Neuronal stem cell (in vitro differentiated cells): ENCODE measurements around the gene CCDC186.

Experiments
- DNase-seq: peaks from one replicate; pipeline ENCODE4 v3.0.0-alpha.2; 2013; ENCODE audit warnings: low spot score
- H2AFZ ChIP-seq: one replicate; pipeline ENCODE4 v1.6.1; 2013; ENCODE audit warnings: mild to moderate bottlenecking, low read length, inconsistent platforms
- H2AK5ac ChIP-seq: 2 replicates; pipeline ENCODE4 v1.6.1; 2013; ENCODE audit warnings: low read depth, mild to moderate bottlenecking, inconsistent platforms, low read length, moderate library complexity, mixed read lengths
- H2BK120ac ChIP-seq: 2 replicates; pipeline ENCODE4 v1.6.1; 2013; ENCODE audit warnings: low read depth, mild to moderate bottlenecking, inconsistent platforms, low read length, moderate library complexity, mixed read lengths
- H2BK12ac ChIP-seq: one replicate; pipeline ENCODE4 v1.6.1; 2013; ENCODE audit warnings: low read length, inconsistent platforms
- H2BK15ac ChIP-seq: 2 replicates; pipeline ENCODE4 v1.6.1; 2013; ENCODE audit warnings: mild to moderate bottlenecking, low read length, inconsistent platforms, mixed read lengths
- H2BK5ac ChIP-seq: one replicate; pipeline ENCODE4 v1.6.1; 2013; ENCODE audit warnings: inconsistent platforms, mild to moderate bottlenecking, low read length, moderate library complexity
- H3K14ac ChIP-seq: one replicate; pipeline ENCODE4 v1.6.1; 2013; ENCODE audit warnings: low read length, inconsistent platforms
- H3K18ac ChIP-seq: 2 replicates; pipeline ENCODE4 v1.6.1; 2013; ENCODE audit warnings: low read length, inconsistent platforms
- H3K23ac ChIP-seq: 2 replicates; pipeline ENCODE4 v1.6.1; 2013; ENCODE audit warnings: low read depth, mild to moderate bottlenecking, mixed read lengths, low read length, inconsistent platforms; ENCODE audit not compliant: poor library complexity
- H3K27ac ChIP-seq: replicated peaks from 3 replicates; pipeline ENCODE4 v1.5.1; 2013; ENCODE audit warnings: low read length, inconsistent platforms
- H3K27me3 ChIP-seq, 3 experiments: 2 replicates each; pipeline ENCODE4 v1.6.1; 2013; ENCODE audit warnings: low read length in 3 of 3, mild to moderate bottlenecking in 2 of 3, inconsistent platforms in 1 of 3, low read depth in 1 of 3, mixed read lengths in 1 of 3, moderate library complexity in 1 of 3; ENCODE audit not compliant: control insufficient read depth in 3 of 3, insufficient read depth in 3 of 3
- H3K36me3 ChIP-seq, 2 donors: replicated peaks in 1 of 2; 2 replicates each; pipeline ENCODE4 v1.6.1; 2013; ENCODE audit warnings: low read length in 2 of 2; ENCODE audit not compliant: control insufficient read depth in 2 of 2, insufficient read depth in 2 of 2
- H3K4ac ChIP-seq: 2 replicates; pipeline ENCODE4 v1.6.1; 2013; ENCODE audit warnings: inconsistent platforms, mild to moderate bottlenecking, low read length, moderate library complexity
- H3K4me1 ChIP-seq, 2 donors: 1 replicate in 1 of 2; 2 replicates in 1 of 2; pipeline ENCODE4 v1.6.1; 2013; ENCODE audit warnings: low read length in 2 of 2, low read depth in 1 of 2; ENCODE audit not compliant: control insufficient read depth in 2 of 2, insufficient read depth in 1 of 2
- H3K4me2 ChIP-seq: one replicate; pipeline ENCODE4 v1.6.1; 2013; ENCODE audit warnings: mild to moderate bottlenecking, low read length, inconsistent platforms; ENCODE audit not compliant: insufficient read depth, poor library complexity, severe bottlenecking
- H3K4me3 ChIP-seq, 2 donors: 2 replicates each; pipeline ENCODE4 v1.5.1; 2013; ENCODE audit warnings: low read length in 2 of 2, mild to moderate bottlenecking in 2 of 2, inconsistent platforms in 1 of 2, moderate library complexity in 1 of 2
- H3K79me1 ChIP-seq: one replicate; pipeline ENCODE4 v1.6.1; 2013; ENCODE audit warnings: low read depth, mild to moderate bottlenecking, inconsistent platforms, low read length, moderate library complexity
- H3K9ac ChIP-seq: one replicate; pipeline ENCODE4 v1.6.1; 2013; ENCODE audit warnings: mild to moderate bottlenecking, low read depth, low read length, inconsistent platforms; ENCODE audit not compliant: poor library complexity
- H3K9me3 ChIP-seq, 2 donors: replicated peaks in 1 of 2; 2 replicates each; pipeline versions ENCODE3 to v1.6.1; 2013; ENCODE audit warnings: low read length in 2 of 2, mild to moderate bottlenecking in 2 of 2, inconsistent platforms in 1 of 2, low read depth in 1 of 2, mixed read lengths in 1 of 2, moderate library complexity in 1 of 2; ENCODE audit not compliant: control insufficient read depth in 2 of 2, insufficient read depth in 1 of 2
- H4K8ac ChIP-seq: one replicate; pipeline ENCODE4 v1.6.1; 2013; ENCODE audit warnings: low read depth, mild to moderate bottlenecking, inconsistent platforms, low read length, moderate library complexity
- H4K91ac ChIP-seq: one replicate; pipeline ENCODE4 v1.6.1; 2013; ENCODE audit warnings: low read length, low read depth, mild to moderate bottlenecking, inconsistent platforms; ENCODE audit not compliant: poor library complexity
- WGBS, 2 donors: extraction: QIAGEN DNeasy Blood & Tissue Kit; methylation state at CpG; one replicate each; pipeline ENCODE4 v1.1.7; 2013; ENCODE audit warnings: missing lambda C conversion rate in 2 of 2, mixed read lengths in 1 of 2; ENCODE audit not compliant: insufficient read length in 2 of 2, insufficient replicate concordance in 1 of 2; ENCODE audit errors: extremely low coverage in 2 of 2; 5-methylcytosine and 5-hydroxymethylcytosine counted together

The CCDC186 gene

DNA sequence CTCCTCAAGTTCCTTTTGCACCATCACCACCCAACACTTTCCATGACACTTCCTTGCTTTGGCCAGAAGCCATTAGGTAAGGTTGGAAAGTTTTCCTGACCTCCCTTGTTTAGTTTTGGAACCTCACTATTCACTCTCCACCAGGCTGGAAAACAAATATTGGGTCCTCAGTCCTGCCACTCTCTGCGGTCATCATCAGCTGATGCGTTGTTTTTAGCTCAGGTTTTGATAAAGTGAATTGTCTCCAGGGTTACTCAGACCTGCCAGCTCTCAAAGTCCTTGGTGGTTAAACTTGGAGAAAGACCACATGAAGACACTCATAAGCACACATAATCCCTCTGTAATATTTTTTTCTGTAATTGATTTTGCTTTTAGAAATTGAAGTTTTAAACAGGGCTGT, 55.5 kb downstream of the CCDC186 start:
- H3K14ac ChIP-seq = no peak overlapping the region
- no CpG with 5 or more reads among the region's 2 CpGs for WGBS, 2 donors
- H3K18ac ChIP-seq = no peak overlapping the region
- H3K4ac ChIP-seq = no peak overlapping the region
- no peak overlapping the region for H2AFZ ChIP-seq
- H2BK15ac ChIP-seq = no peak overlapping the region
- H4K8ac ChIP-seq = no peak overlapping the region
- H3K79me1 ChIP-seq = no peaks in the 10 kb centered on the region
- H2BK12ac ChIP-seq = no peak overlapping the region
- no peak overlapping the region for H3K4me3 ChIP-seq
- H4K91ac ChIP-seq = no peak overlapping the region
- no peak overlapping the region for H3K23ac ChIP-seq
- H3K9me3 ChIP-seq = no peaks in the 10 kb centered on the region
- no peak overlapping the region for H2BK5ac ChIP-seq
- no peak for DNase-seq
- no peak overlapping the region for H2AK5ac ChIP-seq
- no peak overlapping the region for H3K9ac ChIP-seq
- H3K4me1 ChIP-seq = no peaks in the 10 kb centered on the region
- no peaks in the 10 kb centered on the region for H3K36me3 ChIP-seq
- H3K4me2 ChIP-seq = no peak overlapping the region
- H3K27ac ChIP-seq = no peak overlapping the region
- no peak overlapping the region for H2BK120ac ChIP-seq
- peaks cover 0 to 11% (median 0%) of the 10 kb centered on the region in 3 experiments for H3K27me3 ChIP-seq

DNA sequence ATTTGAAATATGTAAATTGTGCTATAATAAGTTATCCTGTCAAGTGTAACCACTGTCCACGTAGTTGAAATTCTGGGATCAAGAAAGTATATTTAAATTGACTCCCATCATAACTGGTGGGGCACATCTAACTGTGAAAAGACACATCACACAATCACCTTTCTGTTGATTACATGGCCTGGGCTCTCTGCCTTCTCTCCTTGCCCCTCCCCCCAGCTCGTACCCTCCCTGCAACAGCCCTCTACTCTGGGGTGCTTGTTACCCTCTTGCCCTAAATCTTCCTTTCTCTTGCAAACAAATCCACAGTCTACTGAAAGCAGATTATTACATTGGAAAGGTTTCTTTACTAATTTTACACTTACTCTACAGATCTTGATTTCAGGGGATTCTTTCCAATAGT, 56.3 kb downstream of the CCDC186 start:
- no peaks in the 10 kb centered on the region for H3K79me1 ChIP-seq
- H2BK5ac ChIP-seq = no peak overlapping the region
- H4K91ac ChIP-seq = no peak overlapping the region
- H3K27ac ChIP-seq = no peak overlapping the region
- no peak overlapping the region for H3K4me3 ChIP-seq
- WGBS, 2 donors = no CpG with 5 or more reads among the region's 2 CpGs
- no peak overlapping the region for H2BK15ac ChIP-seq
- H3K36me3 ChIP-seq = no peaks in the 10 kb centered on the region
- no peak overlapping the region for H2BK120ac ChIP-seq
- H3K9me3 ChIP-seq = no peaks in the 10 kb centered on the region
- no peak overlapping the region for H2AK5ac ChIP-seq
- no peak overlapping the region for H3K14ac ChIP-seq
- DNase-seq = no peak
- H3K4me1 ChIP-seq = peaks cover 0 to under 1% of the 10 kb centered on the region in 2 donors
- H2BK12ac ChIP-seq = no peak overlapping the region
- H3K23ac ChIP-seq = no peak overlapping the region
- no peak overlapping the region for H3K4ac ChIP-seq
- no peak overlapping the region for H3K4me2 ChIP-seq
- peaks cover 0 to 16% (median 0%) of the 10 kb centered on the region in 3 experiments for H3K27me3 ChIP-seq
- no peak overlapping the region for H3K9ac ChIP-seq
- H2AFZ ChIP-seq = no peak overlapping the region
- H3K18ac ChIP-seq = no peak overlapping the region
- H4K8ac ChIP-seq = no peak overlapping the region

DNA sequence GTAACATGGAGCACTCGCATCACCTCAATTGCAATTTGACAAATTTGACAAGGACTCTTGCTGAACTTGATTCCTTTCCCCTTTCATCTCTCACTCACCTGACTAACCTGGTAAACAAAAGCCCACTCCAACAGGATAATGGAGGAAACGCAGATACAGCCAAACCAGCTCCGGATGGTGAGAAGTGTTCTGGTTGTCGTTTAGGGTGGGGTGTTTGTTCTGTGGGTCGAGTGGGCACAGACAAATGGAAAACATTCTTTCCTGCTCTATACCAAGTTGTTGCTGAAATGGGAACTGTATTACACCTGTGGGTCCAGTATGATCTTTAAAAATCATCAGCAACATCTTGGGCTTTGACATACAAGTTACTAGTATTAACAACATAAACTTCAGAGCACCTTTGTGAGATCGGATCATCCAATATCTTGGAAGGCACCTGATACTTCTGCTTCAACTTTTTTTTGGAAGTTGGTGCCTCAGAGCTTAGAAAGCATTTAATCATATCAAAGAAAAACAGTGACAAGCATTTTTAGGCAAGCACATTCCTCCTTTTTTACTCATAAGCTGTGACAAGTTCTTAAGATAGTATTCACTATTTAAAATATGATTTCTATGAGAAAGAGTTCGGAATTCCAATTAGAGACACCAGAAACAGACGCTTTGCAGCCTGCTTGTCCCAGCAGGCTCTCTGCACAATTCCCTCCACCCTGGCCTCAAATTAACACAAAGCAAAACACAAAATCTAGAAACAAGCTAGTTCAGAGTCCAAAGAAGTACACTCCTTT, 58.1 kb downstream of the CCDC186 start:
- H3K4ac ChIP-seq = no peak overlapping the region
- H3K9ac ChIP-seq = no peak overlapping the region
- H2BK120ac ChIP-seq = no peak overlapping the region
- H2BK15ac ChIP-seq = no peak overlapping the region
- no peak overlapping the region for H3K27ac ChIP-seq
- no peak overlapping the region for H3K23ac ChIP-seq
- H3K14ac ChIP-seq = no peak overlapping the region
- H3K36me3 ChIP-seq = no peaks in the 10 kb centered on the region
- no peak overlapping the region for H4K91ac ChIP-seq
- no peak overlapping the region for H2AFZ ChIP-seq
- no peak for DNase-seq
- H2BK12ac ChIP-seq = no peak overlapping the region
- H4K8ac ChIP-seq = no peak overlapping the region
- H3K9me3 ChIP-seq = no peaks in the 10 kb centered on the region
- H3K4me2 ChIP-seq = no peak overlapping the region
- H3K79me1 ChIP-seq = no peaks in the 10 kb centered on the region
- H3K4me1 ChIP-seq = peaks cover 0 to 1% of the 10 kb centered on the region in 2 donors
- no peak overlapping the region for H2AK5ac ChIP-seq
- WGBS, 2 donors = no CpG with 5 or more reads among the region's 8 CpGs
- no peak overlapping the region for H2BK5ac ChIP-seq
- no peak overlapping the region for H3K18ac ChIP-seq
- no peak overlapping the region for H3K4me3 ChIP-seq
- H3K27me3 ChIP-seq = peaks cover 0 to 18% (median 0%) of the 10 kb centered on the region in 3 experiments

DNA sequence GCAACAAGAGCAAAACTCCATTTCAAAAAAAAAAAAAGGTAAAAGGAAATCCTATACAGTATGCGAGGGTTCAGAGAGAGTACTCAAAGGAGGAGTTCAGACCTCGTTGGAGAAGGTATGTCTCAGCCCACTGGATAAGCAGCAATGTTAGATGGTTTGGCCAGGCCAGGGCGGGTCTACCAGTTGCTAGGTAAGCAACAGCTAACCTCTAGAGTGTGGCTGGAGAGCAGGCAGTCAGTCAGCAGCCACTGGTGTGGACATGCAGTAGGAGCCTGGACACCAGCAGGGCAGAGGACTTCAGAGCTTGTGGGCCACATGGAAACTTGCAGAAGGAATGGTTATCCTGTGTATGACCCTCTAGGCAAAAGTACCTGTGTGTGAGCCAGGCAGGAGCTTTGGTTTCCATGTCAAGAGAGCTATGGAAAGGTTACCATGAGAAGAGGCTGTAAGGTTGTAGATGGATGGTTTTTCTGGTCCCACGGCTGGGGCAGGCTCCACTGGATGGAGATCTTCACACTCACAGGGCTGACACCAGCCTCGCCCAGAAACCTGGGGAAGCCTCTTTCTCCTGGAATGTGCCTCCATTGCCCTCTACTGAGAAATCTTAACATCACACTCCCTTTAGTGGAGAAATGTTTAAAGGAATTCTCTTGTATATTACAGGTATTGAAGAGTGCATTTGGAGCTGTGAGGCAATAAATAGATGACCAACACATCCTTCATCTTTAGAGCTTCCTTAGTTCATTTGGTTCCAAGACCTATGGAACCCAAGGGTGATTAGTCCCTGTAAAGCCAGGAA, 63.6 kb downstream of the CCDC186 start:
- H3K4me1 ChIP-seq = peaks cover 0 to 1% of the 10 kb centered on the region in 2 donors
- H4K91ac ChIP-seq = no peak overlapping the region
- H2BK120ac ChIP-seq = no peak overlapping the region
- H3K4ac ChIP-seq = no peak overlapping the region
- H3K79me1 ChIP-seq = no peaks in the 10 kb centered on the region
- no peak overlapping the region for H3K23ac ChIP-seq
- no peak overlapping the region for H2BK5ac ChIP-seq
- H3K27me3 ChIP-seq = peaks cover 0 to 11% (median 0%) of the 10 kb centered on the region in 3 experiments
- no peaks in the 10 kb centered on the region for H3K36me3 ChIP-seq
- DNase-seq = no peak
- no peak overlapping the region for H2BK15ac ChIP-seq
- H3K4me2 ChIP-seq = no peak overlapping the region
- H2BK12ac ChIP-seq = no peak overlapping the region
- H3K18ac ChIP-seq = no peak overlapping the region
- no peak overlapping the region for H3K4me3 ChIP-seq
- H3K9ac ChIP-seq = no peak overlapping the region
- H2AK5ac ChIP-seq = no peak overlapping the region
- no CpG with 5 or more reads among the region's 5 CpGs for WGBS, 2 donors
- H4K8ac ChIP-seq = no peak overlapping the region
- H2AFZ ChIP-seq = no peak overlapping the region
- H3K14ac ChIP-seq = no peak overlapping the region
- no peak overlapping the region for H3K27ac ChIP-seq
- no peaks in the 10 kb centered on the region for H3K9me3 ChIP-seq
